B cell (primary cell): ENCODE measurements around the gene TNFSF8.

Experiments
- EZH2 ChIP-seq: IDR thresholded peaks from 2 replicates; pipeline ENCODE4 v1.6.1; 2012; ENCODE audit warnings: borderline replicate concordance, low read depth, mild to moderate bottlenecking, moderate library complexity, low read length; ENCODE audit not compliant: insufficient read depth, poor library complexity, severe bottlenecking
- TF ChIP-seq, protein P1 (sequence below): fragments of 200-600 bp; IDR thresholded peaks from one replicate; pipeline ENCODE4 v1.8.0; 2022; ENCODE audit warnings: antibody characterized with exemption, mild to moderate bottlenecking

DNA sequence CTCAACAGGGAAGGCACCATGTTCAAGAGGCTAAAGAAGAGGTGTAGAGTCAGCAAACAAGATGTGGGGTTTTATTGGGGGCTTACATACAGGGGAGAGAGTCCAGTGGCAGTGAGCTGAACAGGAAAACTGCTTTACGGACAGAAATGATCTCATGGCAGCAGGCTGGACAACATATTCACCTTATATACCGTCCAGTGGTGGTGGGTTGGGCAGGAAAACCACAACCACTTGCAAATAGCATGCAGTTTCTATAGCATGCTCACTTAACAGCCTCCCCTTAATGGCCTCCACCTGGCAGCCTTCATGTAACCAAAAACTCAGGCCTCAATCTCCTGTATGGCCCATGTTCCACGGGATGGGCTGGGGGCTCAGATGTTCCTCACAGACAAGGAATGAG is 5.4 kb downstream of the TNFSF8 start:
- TF ChIP-seq, protein P1, sequence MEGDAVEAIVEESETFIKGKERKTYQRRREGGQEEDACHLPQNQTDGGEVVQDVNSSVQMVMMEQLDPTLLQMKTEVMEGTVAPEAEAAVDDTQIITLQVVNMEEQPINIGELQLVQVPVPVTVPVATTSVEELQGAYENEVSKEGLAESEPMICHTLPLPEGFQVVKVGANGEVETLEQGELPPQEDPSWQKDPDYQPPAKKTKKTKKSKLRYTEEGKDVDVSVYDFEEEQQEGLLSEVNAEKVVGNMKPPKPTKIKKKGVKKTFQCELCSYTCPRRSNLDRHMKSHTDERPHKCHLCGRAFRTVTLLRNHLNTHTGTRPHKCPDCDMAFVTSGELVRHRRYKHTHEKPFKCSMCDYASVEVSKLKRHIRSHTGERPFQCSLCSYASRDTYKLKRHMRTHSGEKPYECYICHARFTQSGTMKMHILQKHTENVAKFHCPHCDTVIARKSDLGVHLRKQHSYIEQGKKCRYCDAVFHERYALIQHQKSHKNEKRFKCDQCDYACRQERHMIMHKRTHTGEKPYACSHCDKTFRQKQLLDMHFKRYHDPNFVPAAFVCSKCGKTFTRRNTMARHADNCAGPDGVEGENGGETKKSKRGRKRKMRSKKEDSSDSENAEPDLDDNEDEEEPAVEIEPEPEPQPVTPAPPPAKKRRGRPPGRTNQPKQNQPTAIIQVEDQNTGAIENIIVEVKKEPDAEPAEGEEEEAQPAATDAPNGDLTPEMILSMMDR = no peak
- TF ChIP-seq EZH2 = no peak
